ENCODE data around the gene LSM2. TPM values are rescaled to one million over a fixed set of nuclear protein-coding genes. Genes with fewer than 3 reads are reported as not detected.
"Not testable (repeated sequence)": the region's sequence is repeated elsewhere in the genome, so short reads cannot be mapped to it uniquely, and the experiment has no call there.

Gene LSM2
- total RNA-seq, 1 experiment from 2014 or later = 115 TPM

DNA sequence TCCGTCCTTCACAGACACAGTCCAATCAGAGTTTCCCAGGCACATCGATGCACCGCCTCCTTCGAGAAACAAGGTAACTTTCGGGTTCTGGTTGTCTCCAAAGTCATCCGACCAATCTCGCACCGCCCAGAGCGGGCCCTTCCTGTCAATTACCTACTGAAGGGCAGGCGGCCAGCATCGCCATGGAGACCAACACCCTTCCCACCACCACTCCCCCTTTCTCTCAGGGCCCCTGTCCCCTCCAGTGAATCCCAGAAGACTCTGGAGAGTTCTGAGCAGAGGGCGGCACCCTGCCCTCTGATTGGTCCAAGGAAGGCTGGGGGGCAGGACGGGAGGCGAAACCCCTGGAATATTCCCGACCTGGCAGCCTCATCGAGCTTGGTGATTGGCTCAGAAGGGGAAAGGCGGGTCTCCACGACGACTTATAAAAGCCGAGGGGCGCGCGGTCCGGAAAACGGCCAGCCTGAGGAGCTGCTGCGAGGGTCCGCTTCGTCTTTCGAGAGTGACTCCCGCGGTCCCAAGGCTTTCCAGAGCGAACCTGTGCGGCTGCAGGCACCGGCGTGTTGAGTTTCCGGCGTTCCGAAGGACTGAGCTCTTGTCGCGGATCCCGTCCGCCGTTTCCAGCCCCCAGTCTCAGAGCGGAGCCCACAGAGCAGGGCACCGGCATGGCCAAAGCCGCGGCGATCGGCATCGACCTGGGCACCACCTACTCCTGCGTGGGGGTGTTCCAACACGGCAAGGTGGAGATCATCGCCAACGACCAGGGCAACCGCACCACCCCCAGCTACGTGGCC is 20.7 kb upstream of the LSM2 start, which contains the start of gene HSPA1B:
Gene HSPA1B, plus strand, starts transcription at position 453 of the 794 bp plus-strand sequence. Its CDS starts 213 bp downstream, at position 666.
- peak; percentile 100 for DNase-seq (ENCODE audit: low read depth)

DNA sequence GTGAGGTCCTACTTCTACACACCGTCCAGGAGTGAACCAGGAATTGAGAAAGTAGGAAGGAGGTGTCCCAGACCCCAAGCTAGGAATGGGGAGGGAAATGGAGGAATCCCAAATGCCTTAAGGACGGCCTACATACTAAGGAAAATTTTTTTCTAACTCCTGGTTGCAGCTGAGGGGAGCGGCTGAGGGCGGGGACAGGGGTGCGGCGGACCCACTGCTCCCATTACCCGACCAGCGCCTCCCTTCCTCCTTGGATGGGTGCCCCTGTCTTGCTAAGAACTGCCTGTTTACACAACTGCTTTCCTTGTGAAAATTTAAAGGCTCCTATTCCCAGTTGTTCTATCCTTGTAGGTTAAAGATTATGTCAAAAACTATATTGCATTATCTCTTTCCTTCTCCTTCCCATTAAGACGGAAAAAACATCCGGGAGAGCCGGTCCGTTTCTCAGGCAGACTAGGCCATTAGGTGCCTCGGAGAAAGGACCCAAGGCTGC is 20.1 kb upstream of the LSM2 start:
- peak; percentile 87 for DNase-seq (ENCODE audit: low read depth)

DNA sequence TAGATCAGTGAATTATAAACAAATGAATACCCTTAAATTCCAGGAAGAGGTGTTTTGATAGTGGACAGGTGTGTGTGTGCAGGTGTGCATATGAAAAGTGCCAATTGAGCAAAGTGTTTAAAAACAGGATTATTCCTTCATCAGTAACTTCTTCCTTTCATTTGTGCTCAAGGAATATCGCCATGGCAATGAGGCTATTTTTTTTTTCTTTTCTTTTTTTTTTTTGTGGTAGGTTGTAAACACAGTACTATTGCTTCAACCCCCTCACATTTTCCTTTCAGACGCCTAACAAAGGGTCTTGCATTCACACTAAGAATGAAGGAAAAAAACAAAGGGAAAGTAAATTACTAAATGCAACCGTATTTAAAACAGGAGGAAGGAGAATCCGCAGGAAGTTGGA is 18.8 kb upstream of the LSM2 start:
- no peak for DNase-seq (ENCODE audit: low read depth)

GRCh38 chr6:31823592-31824196 is 16.9 kb upstream of the LSM2 start:
- DNase-seq (ENCODE audit: low read depth) = not testable (repeated sequence)

- DNase-seq (ENCODE audit: low read depth) = peak; percentile 52
These were observed 15.5 kb upstream of the LSM2 start for GRCh38 chr6:31822036-31822821.

DNA sequence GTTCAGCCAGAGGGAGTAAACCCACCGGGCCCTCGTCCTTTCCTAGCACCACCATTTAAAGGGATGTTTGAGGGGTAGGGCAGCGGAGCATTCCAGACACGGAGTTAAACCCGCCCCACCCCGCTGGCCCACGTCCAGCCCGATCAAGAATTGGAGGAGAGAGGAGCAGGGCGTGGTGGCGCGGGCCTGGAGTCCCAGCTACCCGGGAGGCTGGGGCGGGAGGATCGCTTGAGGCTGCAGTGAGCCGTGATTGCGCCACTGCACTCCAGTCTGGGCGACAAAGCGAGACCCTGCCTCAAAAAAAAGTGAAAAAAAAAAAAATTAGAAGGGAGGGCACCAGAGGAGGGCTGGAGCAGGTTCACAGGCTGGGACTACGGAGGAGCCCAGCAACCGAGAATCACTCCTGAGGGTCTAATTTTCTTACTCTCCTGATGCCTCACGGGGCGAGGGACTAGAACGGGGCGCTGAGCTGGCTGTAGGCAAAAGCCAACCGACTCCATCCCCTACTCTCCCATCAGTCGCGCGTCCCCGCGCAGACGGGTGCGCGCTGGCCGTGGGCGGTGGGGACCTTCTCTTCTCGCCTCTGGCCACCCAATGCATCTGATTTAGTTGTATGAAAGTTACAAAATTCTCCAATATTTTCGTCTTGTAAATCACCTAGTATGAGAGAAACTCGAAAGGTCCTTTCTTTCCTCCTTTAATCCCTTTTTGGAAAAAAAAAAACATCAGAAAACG is 14.7 kb upstream of the LSM2 start:
- peak; percentile 53 for DNase-seq (ENCODE audit: low read depth)

GRCh38 chr6:31820399-31820798 is 13.6 kb upstream of the LSM2 start:
- DNase-seq (ENCODE audit: low read depth) = not testable (repeated sequence)

GRCh38 chr6:31819871-31820299 is 13.1 kb upstream of the LSM2 start:
- DNase-seq (ENCODE audit: low read depth) = no peak

DNA sequence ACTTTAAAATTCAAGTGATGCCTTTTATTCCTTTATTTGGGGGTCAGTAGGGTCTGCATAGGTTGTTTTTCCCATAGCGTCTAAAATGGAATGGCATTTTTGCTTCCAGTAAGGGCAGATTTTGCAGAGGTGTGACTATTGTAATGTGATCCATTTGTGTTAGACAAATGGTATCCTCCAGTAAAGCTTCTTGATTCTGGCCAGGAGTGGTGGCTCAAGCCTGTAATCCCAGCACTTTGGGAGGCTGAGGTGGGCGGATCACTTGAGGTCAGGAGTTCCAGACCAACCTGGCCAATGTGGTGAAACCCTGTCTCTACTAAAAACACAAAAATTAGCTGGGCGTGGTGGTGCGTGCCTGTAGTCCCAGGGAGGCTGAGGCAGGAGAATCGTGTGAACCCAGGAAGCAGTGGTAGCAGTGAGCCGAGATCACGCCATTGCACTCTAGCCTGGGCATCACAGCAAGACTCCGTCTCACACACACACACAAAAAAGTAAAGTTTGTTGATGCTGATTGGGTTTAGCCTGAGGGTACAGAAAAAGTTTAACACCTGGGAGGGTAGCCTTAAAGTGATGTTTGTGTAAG is 11.3 kb upstream of the LSM2 start:
- not testable (repeated sequence) for DNase-seq (ENCODE audit: low read depth)

GRCh38 chr6:31817133-31817928 is 10.6 kb upstream of the LSM2 start:
- not testable (repeated sequence) for DNase-seq (ENCODE audit: low read depth)

GRCh38 chr6:31815025-31815838 is 8.5 kb upstream of the LSM2 start, which contains the start of the genes HSPA1A and HSPA1L:
Gene HSPA1A (plus strand): TSS chr6:31815543. CDS start chr6:31815757, 214 bp downstream.
Gene HSPA1L (minus strand): TSS chr6:31815283. CDS start chr6:31811972, 3,311 bp downstream.
- DNase-seq (ENCODE audit: low read depth) = peak; percentile 97

GRCh38 chr6:31814677-31815024 is 7.9 kb upstream of the LSM2 start:
- peak; percentile 92 for DNase-seq (ENCODE audit: low read depth)

GRCh38 chr6:31813465-31813849 is 6.7 kb upstream of the LSM2 start:
- no peak for DNase-seq (ENCODE audit: low read depth)

DNA sequence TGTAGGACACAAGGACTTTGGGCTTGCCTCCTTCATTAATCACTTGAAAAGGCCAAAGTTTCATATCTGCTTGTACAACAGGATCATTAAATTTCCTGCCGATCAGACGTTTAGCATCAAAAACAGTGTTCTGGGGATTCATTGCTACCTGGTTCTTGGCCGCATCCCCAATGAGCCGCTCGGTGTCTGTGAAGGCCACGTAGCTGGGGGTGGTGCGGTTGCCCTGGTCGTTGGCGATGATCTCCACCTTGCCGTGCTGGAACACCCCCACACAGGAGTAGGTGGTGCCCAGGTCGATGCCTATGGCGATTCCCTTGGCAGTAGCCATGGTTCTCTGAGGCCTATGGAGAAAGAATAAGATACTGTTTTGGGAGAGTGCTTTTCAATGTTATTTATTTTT is 4.9 kb upstream of the LSM2 start:
- no peak for DNase-seq (ENCODE audit: low read depth)

- not testable (repeated sequence) for DNase-seq (ENCODE audit: low read depth)
These were observed 1.8 kb upstream of the LSM2 start for GRCh38 chr6:31808599-31808998.

GRCh38 chr6:31805939-31806469 is 762 bp downstream of the LSM2 start:
- no peak for DNase-seq (ENCODE audit: low read depth)

DNA sequence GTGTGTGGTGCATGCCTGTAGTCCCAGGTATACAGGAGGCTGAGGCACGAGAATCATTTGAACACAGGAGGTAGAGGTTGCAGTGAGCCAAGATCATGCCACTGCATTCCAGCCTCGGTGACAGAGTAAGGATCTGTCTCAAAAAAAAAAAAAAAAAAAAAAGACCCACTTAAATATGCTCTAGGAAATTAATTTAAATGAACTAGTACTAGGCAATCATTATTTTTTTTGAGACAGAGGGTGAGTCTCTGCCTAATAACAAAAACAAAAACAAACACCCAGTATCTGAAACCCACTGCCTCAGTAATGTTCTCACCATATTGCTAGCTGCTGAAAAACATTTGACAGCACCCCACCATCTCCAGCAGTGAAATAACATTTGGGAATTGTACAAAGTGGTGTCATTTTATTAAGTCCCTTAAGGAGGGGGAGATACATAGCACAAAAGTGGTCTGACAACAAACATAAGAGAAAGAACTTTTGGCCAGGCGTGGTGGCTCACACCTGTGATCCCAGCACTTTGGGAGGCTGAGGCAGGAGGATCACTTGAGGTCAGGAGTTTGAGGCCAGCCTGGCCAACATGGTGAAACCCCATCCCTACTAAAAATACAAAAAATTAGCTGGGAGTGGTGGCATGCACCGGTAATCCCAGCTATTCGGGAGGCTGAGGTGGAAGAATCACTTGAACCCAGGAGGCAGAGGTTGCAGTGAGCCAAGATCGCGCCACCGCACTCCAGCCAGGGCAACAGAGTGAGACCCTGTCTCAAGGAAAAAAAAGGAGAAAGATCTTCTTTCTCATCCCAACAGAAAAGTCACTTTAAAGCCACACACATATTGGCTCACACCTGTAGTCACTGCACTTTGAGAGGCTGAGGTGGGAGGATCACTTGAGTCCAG is 5.5 kb downstream of the LSM2 start:
- DNase-seq (ENCODE audit: low read depth) = not testable (repeated sequence)

Measured in HT1080 (cell line).